ENCODE measurements around the gene IFT52. TPM values are rescaled to one million over a fixed set of nuclear protein-coding genes. Genes with fewer than 3 reads are reported as not detected.

Gene IFT52
- total RNA-seq, 2 experiments from 2014 or later: 14.0 to 14.1 TPM

DNA sequence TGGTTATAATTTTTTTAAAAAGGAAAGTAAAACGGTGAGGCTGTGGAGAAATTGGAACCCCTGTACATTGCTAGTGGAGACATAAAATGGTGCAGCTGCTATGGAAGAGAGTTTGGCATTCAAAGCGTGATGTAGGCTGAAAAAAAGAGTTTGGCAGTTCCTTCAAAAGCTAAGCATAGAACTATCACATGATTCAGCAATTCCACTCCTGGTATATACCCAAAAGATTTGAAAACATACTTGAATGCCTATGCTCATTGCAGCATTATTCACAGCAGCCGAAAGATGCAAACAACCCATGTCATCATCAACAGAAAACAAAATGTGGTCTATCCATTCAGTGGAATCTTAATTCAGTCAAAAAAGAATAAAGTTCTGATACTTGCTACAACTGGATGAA lies 36.4 kb upstream of the IFT52 start:
- POLR2A ChIA-PET: no interaction called here
- no peak overlapping the region for H3K4me3 Mint-ChIP-seq
- intact Hi-C loops (cut with DNase I, micrococcal nuclease): no loop called here
- CTCF ChIA-PET: no interaction called here
- no peak overlapping the region for H3K27ac Mint-ChIP-seq
- DNase-seq (no peak), ATAC-seq (no peak)
- H3K9me3 Mint-ChIP-seq (ENCODE audit: low read depth): no peaks in the 10 kb centered on the region
- H3K36me3 Mint-ChIP-seq (ENCODE audit: low read depth): no peaks in the 10 kb centered on the region
- H3K27me3 Mint-ChIP-seq: no peaks in the 10 kb centered on the region
- H3K4me1 Mint-ChIP-seq: no peaks in the 10 kb centered on the region

DNA sequence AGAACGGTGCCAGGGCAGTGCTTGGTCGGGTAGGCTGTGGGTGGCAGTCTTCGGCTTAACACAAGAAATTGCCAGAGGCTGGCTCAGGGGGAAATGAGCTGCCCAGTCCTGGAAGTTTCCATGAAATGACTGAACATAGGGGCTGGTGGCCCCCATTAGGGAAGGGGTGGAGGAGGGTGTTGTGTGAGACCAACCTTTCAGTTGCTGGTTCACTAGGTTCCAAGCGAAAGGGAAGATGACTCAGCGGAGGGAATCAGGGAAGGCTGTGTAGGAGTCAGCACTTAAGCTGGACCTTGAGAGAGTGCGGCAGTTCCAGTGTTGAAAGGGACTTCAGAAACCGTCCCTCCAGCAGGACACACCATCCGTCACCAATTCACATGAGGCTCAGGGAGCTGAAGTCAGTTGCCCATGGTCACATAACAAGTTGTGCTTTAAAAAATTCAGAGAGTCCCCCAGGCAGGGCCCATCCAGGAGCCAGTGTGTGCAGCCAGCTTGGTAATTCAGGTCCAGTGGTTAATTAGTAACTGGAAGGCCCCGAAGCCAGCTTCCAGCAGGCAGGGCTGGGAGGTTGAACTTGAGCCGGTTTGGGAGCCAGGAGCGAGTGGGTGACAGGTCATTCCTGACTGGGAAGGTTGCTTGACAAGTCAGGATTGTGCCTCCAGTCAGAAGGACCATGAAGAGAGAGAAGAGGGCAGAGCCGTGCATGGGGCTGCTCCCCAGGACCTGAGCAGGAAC lies 32.2 kb upstream of the IFT52 start, which contains the start of gene SGK2:
Gene SGK2 (plus strand): TSS at position 616 of the 735 bp plus-strand sequence. CDS start 7,469 bp downstream, outside the sequence.
- Mint-ChIP-seq H3K36me3 (ENCODE audit: low read depth) (no peaks in the 10 kb centered on the region), H3K4me1 (no peaks in the 10 kb centered on the region), H3K27ac (no peak within 1 kb of the TSS), H3K4me3 (no peak within 1 kb of the TSS), H3K9me3 (ENCODE audit: low read depth) (no peaks in the 10 kb centered on the region), H3K27me3 (no peaks in the 10 kb centered on the region)
- intact Hi-C loops (cut with DNase I, micrococcal nuclease): no loop called here
- ATAC-seq (no peak), DNase-seq (no peak)
- ChIA-PET POLR2A (no interaction called here), CTCF (no interaction called here)

DNA sequence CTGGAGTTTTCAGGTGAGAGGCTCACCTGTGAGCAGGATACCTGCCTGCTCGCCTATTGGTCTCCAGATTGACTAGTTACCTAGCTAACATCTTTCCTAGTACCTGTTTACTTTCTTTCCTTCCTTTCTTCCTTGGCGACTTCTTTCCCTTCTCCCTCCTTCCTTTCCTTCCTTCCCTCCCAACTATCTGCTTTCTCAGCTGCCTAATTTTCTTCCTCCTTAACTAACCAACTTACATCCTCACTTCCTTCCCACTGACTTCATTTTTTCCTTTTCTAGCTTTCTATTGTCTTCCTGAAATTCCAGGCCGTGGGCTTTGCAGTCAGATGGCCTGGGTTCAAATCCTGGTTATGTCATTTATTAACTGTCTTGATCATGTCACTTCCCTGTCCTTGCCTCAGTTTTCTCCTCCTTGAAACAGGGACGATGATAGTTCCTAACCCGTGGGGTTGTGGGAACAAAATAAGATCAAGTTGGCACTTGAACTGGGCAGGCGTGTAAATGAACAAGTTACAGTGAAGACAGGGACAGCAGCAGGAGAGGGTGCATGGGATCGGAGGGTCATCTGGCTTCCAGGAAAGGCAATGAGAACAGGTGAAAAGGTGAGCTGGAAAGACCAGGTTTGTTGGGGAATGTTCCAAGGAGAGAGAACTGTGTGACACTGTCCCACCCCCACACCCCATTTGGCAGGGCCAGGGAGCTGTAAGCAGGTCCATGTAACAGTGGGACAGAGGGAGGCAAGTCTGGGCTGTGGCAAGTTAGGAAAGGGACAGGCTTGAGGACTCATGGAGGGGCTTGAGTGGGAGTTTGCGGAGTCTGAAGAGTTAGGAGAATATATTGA lies 31.4 kb upstream of the IFT52 start:
- POLR2A ChIA-PET: no interaction called here
- CTCF ChIA-PET: interaction anchor here (0.7 kb wide), 1 partner anchor 438 kb away, joined by 3 read pairs; no protein-coding TSS in a partner anchor
- Mint-ChIP-seq H3K27ac (no peak overlapping the region), H3K36me3 (ENCODE audit: low read depth) (no peaks in the 10 kb centered on the region), H3K9me3 (ENCODE audit: low read depth) (no peaks in the 10 kb centered on the region), H3K27me3 (no peaks in the 10 kb centered on the region), H3K4me3 (no peak overlapping the region), H3K4me1 (no peaks in the 10 kb centered on the region)
- intact Hi-C loops (cut with DNase I, micrococcal nuclease): no loop called here
- ATAC-seq (no peak), DNase-seq (no peak)

DNA sequence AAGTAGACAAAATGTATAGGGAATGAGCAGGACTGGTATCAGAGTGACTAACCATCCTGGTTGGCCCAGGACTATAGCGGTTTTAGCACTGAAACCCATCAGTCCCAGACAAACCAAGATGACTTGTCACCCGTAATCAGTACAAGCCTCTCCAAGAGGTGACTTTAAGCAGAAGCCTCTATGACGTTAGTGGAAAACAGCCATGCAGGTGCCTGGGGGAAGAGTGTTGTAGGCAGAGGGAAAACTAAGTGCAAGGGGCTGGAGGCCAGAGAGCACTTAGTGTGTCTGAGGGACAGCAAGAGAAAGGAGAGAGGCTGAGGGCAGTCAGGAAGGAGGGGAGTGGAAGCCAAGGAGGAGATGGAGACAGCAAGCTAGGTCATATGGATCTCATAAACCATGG lies 29.8 kb upstream of the IFT52 start:
- intact Hi-C loops (cut with DNase I, micrococcal nuclease): no loop called here
- DNase-seq (no peak), ATAC-seq (no peak)
- H3K36me3 Mint-ChIP-seq (ENCODE audit: low read depth): no peaks in the 10 kb centered on the region
- no peak overlapping the region for H3K27ac Mint-ChIP-seq
- POLR2A ChIA-PET: no interaction called here
- CTCF ChIA-PET: no interaction called here
- H3K9me3 Mint-ChIP-seq (ENCODE audit: low read depth): no peaks in the 10 kb centered on the region
- no peaks in the 10 kb centered on the region for H3K27me3 Mint-ChIP-seq
- no peak overlapping the region for H3K4me3 Mint-ChIP-seq
- no peaks in the 10 kb centered on the region for H3K4me1 Mint-ChIP-seq

DNA sequence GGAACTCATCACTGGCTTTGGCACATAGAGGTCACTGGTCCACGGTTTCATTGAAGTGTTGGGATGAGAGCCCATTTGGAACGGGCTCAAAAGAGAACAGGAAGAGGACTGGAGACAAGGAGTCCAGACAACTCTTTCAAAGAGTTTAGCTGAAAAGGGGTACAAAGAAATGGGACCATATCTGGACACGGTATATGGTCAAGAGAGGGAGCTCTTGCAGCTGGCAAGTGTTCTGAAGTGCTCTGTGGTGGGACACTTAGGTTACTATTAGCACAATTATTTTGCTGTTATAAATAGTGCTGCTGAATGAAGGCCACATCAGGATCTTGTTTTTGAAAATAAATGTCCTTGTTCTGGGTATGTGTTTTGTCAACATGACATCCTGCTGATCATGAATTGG lies 27.3 kb upstream of the IFT52 start:
- Mint-ChIP-seq H3K36me3 (ENCODE audit: low read depth) (no peaks in the 10 kb centered on the region), H3K9me3 (ENCODE audit: low read depth) (no peaks in the 10 kb centered on the region), H3K4me1 (no peaks in the 10 kb centered on the region), H3K27me3 (no peaks in the 10 kb centered on the region), H3K4me3 (no peak overlapping the region), H3K27ac (no peak overlapping the region)
- ChIA-PET POLR2A (no interaction called here), CTCF (interaction anchor here (0.8 kb wide), 1 partner anchor 130 kb away, joined by 3 read pairs; no protein-coding TSS in a partner anchor)
- intact Hi-C loops (cut with DNase I, micrococcal nuclease): no loop called here
- DNase-seq (no peak), ATAC-seq (no peak)

DNA sequence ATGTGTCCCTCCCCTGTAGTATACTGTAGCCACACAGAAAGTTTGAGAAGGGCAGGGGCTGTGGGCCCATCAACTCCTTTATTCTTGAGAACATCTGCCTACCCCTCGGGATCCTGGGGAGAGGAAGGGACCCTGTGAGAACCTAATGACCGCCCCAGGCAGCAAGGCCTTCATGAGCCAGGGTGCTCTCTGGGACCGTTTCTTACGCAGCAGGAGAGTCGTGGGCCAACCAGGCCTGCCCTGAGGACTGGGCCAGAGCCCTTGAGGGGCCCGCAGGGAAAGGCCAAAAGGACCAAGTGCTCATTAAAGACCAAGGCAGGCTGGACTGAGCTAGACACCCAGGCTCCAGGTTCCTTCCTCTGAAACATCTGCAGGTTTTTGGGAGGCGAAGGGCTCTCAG lies 26.7 kb upstream of the IFT52 start:
- H3K27ac Mint-ChIP-seq: no peak overlapping the region
- ATAC-seq: no peak
- intact Hi-C loops (cut with DNase I, micrococcal nuclease): no loop called here
- H3K36me3 Mint-ChIP-seq (ENCODE audit: low read depth): no peaks in the 10 kb centered on the region
- POLR2A ChIA-PET: no interaction called here
- H3K27me3 Mint-ChIP-seq: no peaks in the 10 kb centered on the region
- no peaks in the 10 kb centered on the region for H3K9me3 Mint-ChIP-seq (ENCODE audit: low read depth)
- DNase-seq: no peak
- no peaks in the 10 kb centered on the region for H3K4me1 Mint-ChIP-seq
- CTCF ChIA-PET: no interaction called here
- H3K4me3 Mint-ChIP-seq: no peak overlapping the region

DNA sequence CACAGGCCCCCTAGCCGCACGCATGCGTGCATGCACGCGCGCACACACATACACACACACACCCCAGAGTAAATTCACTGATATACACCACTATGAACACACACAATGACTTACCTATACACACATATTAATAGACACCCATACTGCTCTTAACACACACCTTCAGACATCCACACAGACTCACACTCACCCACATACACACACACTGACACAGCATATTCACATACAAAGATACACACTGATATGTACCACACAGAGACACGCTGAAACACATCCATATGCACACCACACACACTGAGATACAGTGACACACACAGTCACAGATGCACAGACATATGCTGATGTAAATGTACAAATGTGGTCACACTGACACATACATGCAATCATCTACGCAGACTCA lies 26.3 kb upstream of the IFT52 start:
- CTCF ChIA-PET: no interaction called here
- no peaks in the 10 kb centered on the region for H3K36me3 Mint-ChIP-seq (ENCODE audit: low read depth)
- no peak overlapping the region for H3K27ac Mint-ChIP-seq

DNA sequence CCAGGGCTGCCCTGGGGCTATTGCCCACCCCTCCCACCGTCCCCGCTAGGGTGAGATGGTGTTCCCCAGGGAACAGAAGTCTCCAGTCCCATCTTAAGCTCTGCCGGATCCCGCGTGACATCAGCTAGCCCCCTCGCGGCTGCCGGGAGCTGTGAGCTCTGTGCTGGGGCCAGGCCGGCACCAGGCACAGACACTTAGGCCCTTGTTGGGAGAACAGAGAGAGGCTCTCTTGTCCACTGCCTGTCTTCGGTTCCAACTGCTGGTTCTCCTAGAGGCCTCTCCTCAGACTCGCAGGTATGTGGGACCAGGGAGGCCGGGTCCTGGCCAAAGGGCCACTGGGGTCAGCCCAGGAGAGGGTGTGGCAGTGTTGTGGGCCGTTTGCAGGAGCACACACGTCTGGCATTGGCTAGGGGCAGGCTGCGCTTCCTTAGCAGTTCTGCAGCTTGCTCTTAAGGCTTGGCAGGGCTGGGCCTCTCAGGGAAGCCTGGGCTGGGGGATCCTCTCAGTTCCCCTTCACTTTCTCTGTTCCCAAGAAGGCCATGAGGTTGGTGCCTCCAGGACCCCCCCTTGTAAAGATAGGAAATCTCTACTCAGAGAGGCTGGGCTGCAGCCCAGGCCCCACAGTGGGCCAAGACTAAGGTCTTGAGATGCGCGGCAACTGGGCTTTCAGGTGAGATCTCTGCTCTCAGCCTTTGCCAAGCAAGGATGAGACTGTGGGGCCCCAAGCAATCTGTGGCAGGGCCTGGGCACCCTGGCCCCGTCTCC lies 25.6 kb upstream of the IFT52 start:
- DNase-seq (no peak), ATAC-seq (no peak)
- intact Hi-C loops (cut with DNase I, micrococcal nuclease): no loop called here
- Mint-ChIP-seq H3K4me3 (no peak overlapping the region), H3K36me3 (ENCODE audit: low read depth) (no peaks in the 10 kb centered on the region), H3K4me1 (no peaks in the 10 kb centered on the region), H3K27me3 (no peaks in the 10 kb centered on the region), H3K9me3 (ENCODE audit: low read depth) (no peaks in the 10 kb centered on the region), H3K27ac (no peak overlapping the region)
- POLR2A ChIA-PET: no interaction called here
- CTCF ChIA-PET: no interaction called here

More for the DNA sequence above, 26.3 kb upstream of the IFT52 start:
- no peak for DNase-seq
- POLR2A ChIA-PET: no interaction called here
- H3K9me3 Mint-ChIP-seq (ENCODE audit: low read depth): no peaks in the 10 kb centered on the region
- no peak overlapping the region for H3K4me3 Mint-ChIP-seq
- intact Hi-C loops (cut with DNase I, micrococcal nuclease): no loop called here
- no peak for ATAC-seq
- H3K27me3 Mint-ChIP-seq: no peaks in the 10 kb centered on the region
- H3K4me1 Mint-ChIP-seq: no peaks in the 10 kb centered on the region

DNA sequence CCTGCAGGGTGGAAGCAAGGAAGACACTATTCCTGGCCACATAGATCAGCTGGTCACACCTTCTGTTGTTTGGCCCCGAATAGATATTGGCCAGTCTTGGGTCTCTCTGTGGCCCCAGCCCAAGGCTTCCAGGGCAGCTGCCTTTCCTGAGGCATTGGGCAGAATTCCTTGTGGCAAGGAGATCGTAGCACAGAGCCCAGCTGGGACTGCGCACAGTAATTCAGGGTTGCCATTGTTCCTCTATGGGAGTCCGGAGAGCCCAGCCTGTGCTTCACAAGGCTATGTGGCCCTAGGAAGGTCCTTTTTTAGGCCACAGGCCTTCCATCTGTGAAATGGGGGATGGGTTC lies 25.0 kb upstream of the IFT52 start:
- Mint-ChIP-seq H3K4me1 (no peaks in the 10 kb centered on the region), H3K27ac (no peak overlapping the region), H3K27me3 (no peaks in the 10 kb centered on the region), H3K9me3 (ENCODE audit: low read depth) (no peaks in the 10 kb centered on the region), H3K36me3 (ENCODE audit: low read depth) (no peaks in the 10 kb centered on the region), H3K4me3 (no peak overlapping the region)
- ChIA-PET POLR2A (no interaction called here), CTCF (interaction anchor here (0.7 kb wide), 1 partner anchor 94 kb away, joined by 3 read pairs; no protein-coding TSS in a partner anchor)
- intact Hi-C loops (cut with DNase I, micrococcal nuclease): no loop called here
- no peak for ATAC-seq
- no peak for DNase-seq

DNA sequence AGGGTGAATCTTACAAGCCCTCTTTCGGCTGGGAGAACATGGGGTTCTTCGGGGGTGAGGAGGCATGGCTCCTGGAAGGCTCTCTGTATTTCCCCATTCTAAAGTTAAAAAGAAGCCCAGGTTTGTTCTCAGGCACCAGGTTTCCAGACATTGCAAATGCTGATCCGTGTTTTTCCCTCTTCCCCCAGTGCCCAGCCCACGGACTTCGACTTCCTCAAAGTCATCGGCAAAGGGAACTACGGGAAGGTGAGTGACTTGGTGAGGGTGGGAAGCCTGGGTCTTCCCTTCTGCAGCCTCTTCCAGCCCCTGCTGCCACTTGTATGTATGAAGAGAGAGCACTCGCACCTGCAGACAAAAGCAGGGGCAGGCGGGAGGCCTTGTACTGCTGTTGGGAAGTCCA lies 23.3 kb upstream of the IFT52 start:
- no peaks in the 10 kb centered on the region for H3K4me1 Mint-ChIP-seq
- H3K9me3 Mint-ChIP-seq (ENCODE audit: low read depth): no peaks in the 10 kb centered on the region
- no peak for DNase-seq
- no peak for ATAC-seq
- no peak overlapping the region for H3K4me3 Mint-ChIP-seq
- H3K27me3 Mint-ChIP-seq: no peaks in the 10 kb centered on the region
- H3K36me3 Mint-ChIP-seq (ENCODE audit: low read depth): no peaks in the 10 kb centered on the region
- intact Hi-C loops (cut with DNase I, micrococcal nuclease): no loop called here
- H3K27ac Mint-ChIP-seq: no peak overlapping the region
- POLR2A ChIA-PET: no interaction called here
- CTCF ChIA-PET: interaction anchor here (0.6 kb wide), 1 partner anchor 11 kb away, joined by 3 read pairs; no protein-coding TSS in a partner anchor

DNA sequence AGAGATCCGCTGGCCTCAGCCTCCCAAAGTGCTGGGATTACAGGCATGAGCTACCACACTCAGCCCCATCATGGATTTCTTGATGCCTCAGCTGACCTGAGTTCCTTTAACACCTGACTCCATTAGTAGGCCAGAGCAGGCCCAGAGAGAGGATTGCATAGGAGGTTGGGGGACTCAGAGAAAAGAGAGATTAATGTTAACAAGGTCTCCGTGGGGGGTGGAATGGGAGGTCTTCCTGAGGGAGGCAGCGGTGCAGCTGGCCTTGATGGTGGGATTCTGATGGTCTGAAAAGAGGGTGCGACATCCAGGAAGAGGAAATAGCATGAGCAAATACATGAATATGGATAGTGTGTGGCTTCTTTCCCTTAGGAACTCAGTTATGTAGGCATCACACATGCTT lies 22.0 kb upstream of the IFT52 start:
- Mint-ChIP-seq H3K4me3 (no peak overlapping the region), H3K27ac (no peak overlapping the region), H3K9me3 (ENCODE audit: low read depth) (no peaks in the 10 kb centered on the region), H3K36me3 (ENCODE audit: low read depth) (no peaks in the 10 kb centered on the region), H3K4me1 (no peaks in the 10 kb centered on the region), H3K27me3 (no peaks in the 10 kb centered on the region)
- ChIA-PET POLR2A (no interaction called here), CTCF (no interaction called here)
- intact Hi-C loops (cut with DNase I, micrococcal nuclease): no loop called here
- no peak for DNase-seq
- no peak for ATAC-seq
